Measurements from ENCODE around the gene STPG1.

DNA sequence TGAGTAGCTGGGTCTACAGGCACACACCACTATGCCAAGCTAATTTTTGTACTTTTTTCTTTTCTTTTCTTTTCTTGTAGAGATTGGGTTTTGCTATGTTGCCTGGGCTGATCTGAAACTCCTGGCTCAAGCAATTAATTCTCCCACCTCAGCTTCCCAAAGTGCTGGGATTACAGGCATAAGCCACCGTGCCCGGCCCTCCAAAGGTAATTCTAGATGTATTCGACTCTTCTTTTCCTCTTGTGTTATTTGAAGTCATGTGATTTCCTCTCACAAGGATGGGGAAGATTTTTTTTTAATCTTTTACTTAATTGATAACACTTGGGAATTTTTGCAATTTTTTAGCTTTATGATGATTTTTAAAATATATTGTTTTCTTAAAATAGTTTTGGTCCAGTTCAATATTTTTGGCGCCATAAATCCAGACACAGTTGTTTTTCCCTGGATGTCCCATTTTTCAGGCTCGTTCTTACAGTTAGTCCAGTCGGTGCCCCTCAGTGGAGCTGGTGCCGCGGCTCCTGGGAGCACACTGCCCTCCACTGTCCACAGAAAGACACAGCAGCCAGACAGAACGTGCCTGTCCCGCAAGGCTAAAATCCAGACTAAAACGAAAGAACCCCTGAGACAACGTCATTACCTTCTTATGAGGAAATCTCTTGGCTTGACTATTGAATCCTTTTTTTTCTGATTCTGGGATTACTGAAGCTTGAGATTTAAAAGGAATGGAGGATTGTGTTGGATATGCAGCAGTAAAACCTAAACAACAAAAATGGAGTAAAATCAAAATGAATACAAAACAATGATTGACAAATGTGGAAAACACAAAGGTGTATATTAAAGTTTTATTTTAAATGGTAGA is 22.4 kb downstream of the STPG1 start:
- TF ChIP-seq EZH2 (IDR thresholded peaks at IDR 0.05; ENCODE audit: borderline replicate concordance, low read depth, low read length, severe bottlenecking), result no peak
- TF ChIP-seq FOS (IDR thresholded peaks at IDR 0.05; ENCODE audit: borderline replicate concordance, insufficient read depth, low read length), result no peak
- TF ChIP-seq POLR2AphosphoS5 (IDR thresholded peaks at IDR 0.05; ENCODE audit: insufficient read depth, low read depth, low read length), result no peak
- TF ChIP-seq, protein P1, sequence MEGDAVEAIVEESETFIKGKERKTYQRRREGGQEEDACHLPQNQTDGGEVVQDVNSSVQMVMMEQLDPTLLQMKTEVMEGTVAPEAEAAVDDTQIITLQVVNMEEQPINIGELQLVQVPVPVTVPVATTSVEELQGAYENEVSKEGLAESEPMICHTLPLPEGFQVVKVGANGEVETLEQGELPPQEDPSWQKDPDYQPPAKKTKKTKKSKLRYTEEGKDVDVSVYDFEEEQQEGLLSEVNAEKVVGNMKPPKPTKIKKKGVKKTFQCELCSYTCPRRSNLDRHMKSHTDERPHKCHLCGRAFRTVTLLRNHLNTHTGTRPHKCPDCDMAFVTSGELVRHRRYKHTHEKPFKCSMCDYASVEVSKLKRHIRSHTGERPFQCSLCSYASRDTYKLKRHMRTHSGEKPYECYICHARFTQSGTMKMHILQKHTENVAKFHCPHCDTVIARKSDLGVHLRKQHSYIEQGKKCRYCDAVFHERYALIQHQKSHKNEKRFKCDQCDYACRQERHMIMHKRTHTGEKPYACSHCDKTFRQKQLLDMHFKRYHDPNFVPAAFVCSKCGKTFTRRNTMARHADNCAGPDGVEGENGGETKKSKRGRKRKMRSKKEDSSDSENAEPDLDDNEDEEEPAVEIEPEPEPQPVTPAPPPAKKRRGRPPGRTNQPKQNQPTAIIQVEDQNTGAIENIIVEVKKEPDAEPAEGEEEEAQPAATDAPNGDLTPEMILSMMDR (IDR thresholded peaks at IDR 0.05; ENCODE audit: extremely low read depth in 1 of 2, insufficient read depth in 1 of 2, low read depth in 1 of 2, low read length in 2 of 2), result peak; percentile 91 to 96

Data from endothelial cell of umbilical vein (primary cell).